K562 (cell line): Measurements from ENCODE around the gene CSKMT. TPM values are rescaled to one million over a fixed set of nuclear protein-coding genes. Genes with fewer than 3 reads are reported as not detected.

ENCODE experiments used
- FOXJ3 ChIP-seq: sonication (generic); formaldehyde crosslinking; IDR thresholded peaks from 2 replicates; pipeline ENCODE4 v1.4.0; 2020; ENCODE audit warnings: mild to moderate bottlenecking, missing genetic modification reagents
- KLF6 ChIP-seq: fragments of 250-450 bp; sonication (Bioruptor Pico); IDR thresholded peaks from 2 replicates; pipeline ENCODE4 v1.4.0; 2020; ENCODE audit warnings: mild to moderate bottlenecking, moderate library complexity, borderline replicate concordance
- NR4A1 ChIP-seq, 2 experiments: fragments of 250-450 bp in 1 of 2; fragments of 450-650 bp in 1 of 2; sonication (Bioruptor Pico) in 1 of 2; IDR thresholded peaks; 2 replicates each; pipeline versions ENCODE4 v1.4.0 to v1.6.1; 2016 to 2020; ENCODE audit warnings: mild to moderate bottlenecking in 2 of 2, missing compliant biosample characterization in 1 of 2, missing genetic modification characterization in 1 of 2, moderate library complexity in 1 of 2
- ZBTB2 ChIP-seq: fragments of 450-650 bp; IDR thresholded peaks from 2 replicates; pipeline ENCODE4 v1.6.1; 2016; ENCODE audit warnings: antibody characterized with exemption
- ZNF140 ChIP-seq: fragments of 250-450 bp; sonication (Bioruptor Pico); IDR thresholded peaks from 2 replicates; pipeline ENCODE4 v1.8.0; 2021; ENCODE audit warnings: moderate library complexity, mild to moderate bottlenecking, inconsistent platforms
- ZNF282 ChIP-seq: sonication (generic); formaldehyde crosslinking; IDR thresholded peaks from 2 replicates; pipeline ENCODE4 v1.8.1; 2023; ENCODE audit warnings: missing genetic modification reagents
- polyA plus RNA-seq, 8 experiments: library from polyadenylated mRNA; depleted of rRNA in 4 of 8; stranded (reverse) in 5 of 8; unstranded in 3 of 8; fragments of >200 nt; fragmentation: Nextera tagmentation in 2 of 8; fragmentation: Illumina TruSeq in 1 of 8; extraction: Ambion mirVana in 2 of 8; extraction: Trizol in 1 of 8; gene quantifications; 2 replicates each; pipeline versions ENCODE4 v1.2.1 to v1.2.3, GENCODE V29; 2011 to 2014; ENCODE audit warnings: inconsistent platforms in 1 of 8, missing spikeins in 1 of 8
- total RNA-seq, 7 experiments: library from RNA; depleted of rRNA in 6 of 7; stranded (reverse); fragments of >200 nt in 6 of 7; fragmentation: Illumina TruSeq in 2 of 7; extraction: Trizol in 2 of 7; gene quantifications; 2 replicates each; pipeline versions ENCODE4 v1.2.1 to v1.2.3, GENCODE V29; 2011 to 2021; ENCODE audit warnings: low replicate concordance in 1 of 7
- TF ChIP-seq, protein P1 (sequence below), 2 experiments: IDR thresholded peaks in 1 of 2; conservative IDR thresholded peaks in 1 of 2; 2 replicates each; pipeline ENCODE4 v1.6.1; 2016; ENCODE audit warnings: low read depth in 2 of 2, mild to moderate bottlenecking in 1 of 2, missing compliant biosample characterization in 1 of 2, missing genetic modification characterization in 1 of 2, moderate library complexity in 1 of 2
- TF ChIP-seq, protein P2 (sequence below): fragments of 250-450 bp; sonication (Bioruptor Pico); IDR thresholded peaks from 2 replicates; pipeline ENCODE4 v1.8.0; 2022; ENCODE audit warnings: moderate library complexity, mild to moderate bottlenecking, inconsistent platforms

Gene CSKMT
- total and polyA plus RNA-seq, 9 of the 15 experiments (the other 6 are each of a cell fraction or from before 2014, with no cell fraction given): 10.3 to 108 (median 27.2) TPM

GRCh38 chr11:62712276-62712812, 47.2 kb downstream of the CSKMT start (continued):
- TF ChIP-seq, protein P1, sequence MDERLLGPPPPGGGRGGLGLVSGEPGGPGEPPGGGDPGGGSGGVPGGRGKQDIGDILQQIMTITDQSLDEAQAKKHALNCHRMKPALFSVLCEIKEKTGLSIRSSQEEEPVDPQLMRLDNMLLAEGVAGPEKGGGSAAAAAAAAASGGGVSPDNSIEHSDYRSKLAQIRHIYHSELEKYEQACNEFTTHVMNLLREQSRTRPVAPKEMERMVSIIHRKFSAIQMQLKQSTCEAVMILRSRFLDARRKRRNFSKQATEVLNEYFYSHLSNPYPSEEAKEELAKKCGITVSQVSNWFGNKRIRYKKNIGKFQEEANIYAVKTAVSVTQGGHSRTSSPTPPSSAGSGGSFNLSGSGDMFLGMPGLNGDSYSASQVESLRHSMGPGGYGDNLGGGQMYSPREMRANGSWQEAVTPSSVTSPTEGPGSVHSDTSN (CRISPR knock-in tag; IDR thresholded peaks at IDR 0.05; ENCODE audit: low read depth): no peak
- TF ChIP-seq, protein P1 (tag; conservative IDR thresholded peaks at IDR 0.05; ENCODE audit: low read depth): no peak
- TF ChIP-seq ZBTB2 (no peak), ZNF140 (CRISPR knock-in tag) (no peak), KLF6 (CRISPR knock-in tag) (no peak), NR4A1 (CRISPR knock-in tag; IDR thresholded peaks at IDR 0.05) (no peak), NR4A1 (tag; IDR thresholded peaks at IDR 0.05) (no peak), FOXJ3 (CRISPR knock-in tag) (no peak), ZNF282 (CRISPR knock-in tag) (no peak)
- TF ChIP-seq, protein P2, sequence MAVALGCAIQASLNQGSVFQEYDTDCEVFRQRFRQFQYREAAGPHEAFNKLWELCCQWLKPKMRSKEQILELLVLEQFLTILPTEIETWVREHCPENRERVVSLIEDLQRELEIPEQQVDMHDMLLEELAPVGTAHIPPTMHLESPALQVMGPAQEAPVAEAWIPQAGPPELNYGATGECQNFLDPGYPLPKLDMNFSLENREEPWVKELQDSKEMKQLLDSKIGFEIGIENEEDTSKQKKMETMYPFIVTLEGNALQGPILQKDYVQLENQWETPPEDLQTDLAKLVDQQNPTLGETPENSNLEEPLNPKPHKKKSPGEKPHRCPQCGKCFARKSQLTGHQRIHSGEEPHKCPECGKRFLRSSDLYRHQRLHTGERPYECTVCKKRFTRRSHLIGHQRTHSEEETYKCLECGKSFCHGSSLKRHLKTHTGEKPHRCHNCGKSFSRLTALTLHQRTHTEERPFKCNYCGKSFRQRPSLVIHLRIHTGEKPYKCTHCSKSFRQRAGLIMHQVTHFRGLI (CRISPR knock-in tag): no peak
- TF ChIP-seq, all 486 proteins: peak for 0
